ENCODE results near the gene AQP12A.

The AQP12A gene

DNA sequence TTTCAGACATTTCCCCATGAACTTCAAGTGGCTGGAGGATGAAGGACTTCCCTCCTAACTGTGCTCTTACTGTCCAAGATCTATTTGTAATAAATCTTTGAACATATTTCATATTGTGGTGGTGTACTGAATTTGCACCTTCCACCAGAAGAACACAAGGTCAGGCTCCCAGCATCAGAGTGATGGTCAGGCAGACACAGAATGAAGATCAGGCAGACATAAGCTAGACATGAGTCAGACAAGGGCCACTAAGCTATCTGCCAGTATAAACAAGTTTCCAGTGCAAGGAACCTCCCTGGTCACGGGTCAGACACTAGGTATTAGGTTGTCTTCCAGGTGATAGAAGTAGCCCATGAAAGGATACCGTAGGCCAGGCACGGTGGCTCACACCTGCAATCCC is 29.0 kb upstream of the AQP12A start:
- Histone ChIP-seq H3K4me2 (ENCODE audit: insufficient read depth, low read length, poor library complexity, severe bottlenecking) (no peak overlapping the region), H3K4me1 (ENCODE audit: control insufficient read depth in 2 of 2, insufficient read depth in 1 of 2, low read depth in 1 of 2, low read length in 2 of 2) (no peaks in the 10 kb centered on the region), H2BK5ac (ENCODE audit: low read length) (no peak overlapping the region), H2BK12ac (ENCODE audit: low read length) (no peak overlapping the region), H4K91ac (ENCODE audit: low read depth, low read length, poor library complexity) (no peak overlapping the region), H3K4ac (ENCODE audit: low read length) (no peak overlapping the region), H4K8ac (ENCODE audit: low read depth, low read length) (no peak overlapping the region), H3K9me3 (replicated peaks in 1 of 2; ENCODE audit: control insufficient read depth in 2 of 2, insufficient read depth in 1 of 2, low read depth in 1 of 2, low read length in 2 of 2) (peaks cover 2 to 3% of the 10 kb centered on the region in 2 donors), H2AFZ (ENCODE audit: low read length) (no peak overlapping the region), H3K23ac (ENCODE audit: low read depth, low read length, poor library complexity) (no peak overlapping the region), H3K4me3 (ENCODE audit: low read length in 2 of 2) (no peak overlapping the region), H3K27me3 (ENCODE audit: control insufficient read depth in 3 of 3, insufficient read depth in 3 of 3, low read depth in 1 of 3, low read length in 3 of 3) (peaks cover 0 to 4% (median 2%) of the 10 kb centered on the region in 3 experiments), H3K27ac (replicated peaks; ENCODE audit: low read length) (no peak overlapping the region), H3K79me1 (ENCODE audit: low read depth, low read length) (no peaks in the 10 kb centered on the region), H3K36me3 (replicated peaks in 1 of 2; ENCODE audit: control insufficient read depth in 2 of 2, insufficient read depth in 2 of 2, low read length in 2 of 2) (no peaks in the 10 kb centered on the region), H2AK5ac (ENCODE audit: low read depth, low read length) (no peak overlapping the region), H2BK15ac (ENCODE audit: low read length) (no peak overlapping the region), H3K9ac (ENCODE audit: low read depth, low read length, poor library complexity) (no peak overlapping the region), H3K14ac (ENCODE audit: low read length) (no peak overlapping the region), H2BK120ac (ENCODE audit: low read depth, low read length) (no peak overlapping the region), H3K18ac (ENCODE audit: low read length) (no peak overlapping the region)
- no peak for DNase-seq (ENCODE audit: low spot score)
- no CpG with 5 or more reads among the region's 3 CpGs for WGBS, 2 donors (ENCODE audit: extremely low coverage in 2 of 2, insufficient read length in 2 of 2, insufficient replicate concordance in 1 of 2)

DNA sequence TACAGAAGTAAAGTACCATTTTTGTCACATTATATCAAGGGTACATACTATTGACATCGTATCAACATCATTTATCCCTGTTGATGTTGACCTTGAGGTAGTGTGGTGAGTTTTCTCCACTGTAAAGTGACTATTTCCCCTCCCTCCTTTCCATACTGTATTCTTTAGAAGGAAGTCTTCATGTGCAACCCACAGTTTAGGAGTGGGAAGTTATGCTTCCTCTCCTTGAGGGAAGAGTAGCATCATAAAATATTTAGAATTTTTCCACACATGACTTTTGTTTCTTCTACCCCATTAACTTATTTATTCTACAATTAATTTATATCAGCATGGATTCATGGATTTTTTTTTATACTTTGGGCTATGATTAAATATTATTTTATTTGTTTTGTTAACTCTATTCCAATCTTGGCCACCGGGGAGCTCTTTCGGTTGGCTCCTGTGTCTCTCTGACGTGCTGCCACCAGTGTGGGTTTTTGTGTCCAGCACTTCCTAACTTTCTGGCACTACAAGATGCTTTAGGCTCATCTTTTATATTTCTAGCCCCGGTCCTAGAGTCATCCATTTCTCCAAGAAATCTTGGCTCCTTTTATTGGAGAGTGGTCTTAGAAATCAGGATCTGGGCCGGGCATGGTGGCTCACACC is 28.0 kb upstream of the AQP12A start:
- no CpG with 5 or more reads among the region's 6 CpGs for WGBS, 2 donors (ENCODE audit: extremely low coverage in 2 of 2, insufficient read length in 2 of 2, insufficient replicate concordance in 1 of 2)
- Histone ChIP-seq H2AK5ac (ENCODE audit: low read depth, low read length) (no peak overlapping the region), H2BK15ac (ENCODE audit: low read length) (no peak overlapping the region), H2BK120ac (ENCODE audit: low read depth, low read length) (no peak overlapping the region), H3K79me1 (ENCODE audit: low read depth, low read length) (no peaks in the 10 kb centered on the region), H3K4me2 (ENCODE audit: insufficient read depth, low read length, poor library complexity, severe bottlenecking) (no peak overlapping the region), H2BK12ac (ENCODE audit: low read length) (no peak overlapping the region), H3K9me3 (replicated peaks in 1 of 2; ENCODE audit: control insufficient read depth in 2 of 2, insufficient read depth in 1 of 2, low read depth in 1 of 2, low read length in 2 of 2) (peaks cover 2 to 3% of the 10 kb centered on the region in 2 donors), H3K4ac (ENCODE audit: low read length) (no peak overlapping the region), H4K8ac (ENCODE audit: low read depth, low read length) (no peak overlapping the region), H3K4me3 (ENCODE audit: low read length in 2 of 2) (no peak overlapping the region), H4K91ac (ENCODE audit: low read depth, low read length, poor library complexity) (no peak overlapping the region), H3K36me3 (replicated peaks in 1 of 2; ENCODE audit: control insufficient read depth in 2 of 2, insufficient read depth in 2 of 2, low read length in 2 of 2) (no peaks in the 10 kb centered on the region), H3K14ac (ENCODE audit: low read length) (no peak overlapping the region), H3K27ac (replicated peaks; ENCODE audit: low read length) (no peak overlapping the region), H3K18ac (ENCODE audit: low read length) (no peak overlapping the region), H2BK5ac (ENCODE audit: low read length) (no peak overlapping the region), H3K4me1 (ENCODE audit: control insufficient read depth in 2 of 2, insufficient read depth in 1 of 2, low read depth in 1 of 2, low read length in 2 of 2) (no peaks in the 10 kb centered on the region), H3K9ac (ENCODE audit: low read depth, low read length, poor library complexity) (no peak overlapping the region), H3K23ac (ENCODE audit: low read depth, low read length, poor library complexity) (no peak overlapping the region), H2AFZ (ENCODE audit: low read length) (no peak overlapping the region), H3K27me3 (ENCODE audit: control insufficient read depth in 3 of 3, insufficient read depth in 3 of 3, low read depth in 1 of 3, low read length in 3 of 3) (peaks cover 0 to 4% (median 2%) of the 10 kb centered on the region in 3 experiments)
- DNase-seq (ENCODE audit: low spot score): no peak

DNA sequence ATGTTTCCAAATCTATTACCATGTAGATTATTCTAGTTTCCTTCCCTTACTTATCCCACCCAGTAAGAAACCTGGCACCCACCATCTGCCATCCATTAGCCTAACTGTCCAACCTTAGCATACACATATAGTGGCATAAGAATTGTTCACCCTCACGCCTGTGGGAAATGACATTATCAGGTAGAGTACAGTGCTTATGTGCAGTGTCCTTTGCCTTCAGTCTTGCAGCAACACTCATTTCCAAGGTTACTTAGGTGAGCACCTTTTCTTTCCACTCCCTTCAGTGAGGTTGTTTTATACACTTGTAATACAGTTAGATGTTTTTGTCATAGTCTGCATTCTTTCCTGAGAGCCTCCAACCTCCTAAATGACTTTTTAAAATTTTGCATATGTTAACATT is 27.0 kb upstream of the AQP12A start:
- Histone ChIP-seq H3K23ac (ENCODE audit: low read depth, low read length, poor library complexity) (no peak overlapping the region), H3K9ac (ENCODE audit: low read depth, low read length, poor library complexity) (no peak overlapping the region), H4K91ac (ENCODE audit: low read depth, low read length, poor library complexity) (no peak overlapping the region), H2BK120ac (ENCODE audit: low read depth, low read length) (no peak overlapping the region), H3K79me1 (ENCODE audit: low read depth, low read length) (no peaks in the 10 kb centered on the region), H3K14ac (ENCODE audit: low read length) (no peak overlapping the region), H3K4me1 (ENCODE audit: control insufficient read depth in 2 of 2, insufficient read depth in 1 of 2, low read depth in 1 of 2, low read length in 2 of 2) (no peaks in the 10 kb centered on the region), H3K27ac (replicated peaks; ENCODE audit: low read length) (no peak overlapping the region), H3K4me2 (ENCODE audit: insufficient read depth, low read length, poor library complexity, severe bottlenecking) (no peak overlapping the region), H3K27me3 (ENCODE audit: control insufficient read depth in 3 of 3, insufficient read depth in 3 of 3, low read depth in 1 of 3, low read length in 3 of 3) (peaks cover 0 to 6% (median 0%) of the 10 kb centered on the region in 3 experiments), H3K4ac (ENCODE audit: low read length) (no peak overlapping the region), H3K18ac (ENCODE audit: low read length) (no peak overlapping the region), H3K36me3 (replicated peaks in 1 of 2; ENCODE audit: control insufficient read depth in 2 of 2, insufficient read depth in 2 of 2, low read length in 2 of 2) (no peaks in the 10 kb centered on the region), H2AK5ac (ENCODE audit: low read depth, low read length) (no peak overlapping the region), H2AFZ (ENCODE audit: low read length) (no peak overlapping the region), H3K4me3 (ENCODE audit: low read length in 2 of 2) (no peak overlapping the region), H2BK12ac (ENCODE audit: low read length) (no peak overlapping the region), H2BK5ac (ENCODE audit: low read length) (no peak overlapping the region), H2BK15ac (ENCODE audit: low read length) (no peak overlapping the region), H3K9me3 (replicated peaks in 1 of 2; ENCODE audit: control insufficient read depth in 2 of 2, insufficient read depth in 1 of 2, low read depth in 1 of 2, low read length in 2 of 2) (peaks cover 2 to 3% of the 10 kb centered on the region in 2 donors), H4K8ac (ENCODE audit: low read depth, low read length) (no peak overlapping the region)
- no CpG with 5 or more reads among the region's 1 CpG for WGBS, 2 donors (ENCODE audit: extremely low coverage in 2 of 2, insufficient read length in 2 of 2, insufficient replicate concordance in 1 of 2)
- no peak for DNase-seq (ENCODE audit: low spot score)

DNA sequence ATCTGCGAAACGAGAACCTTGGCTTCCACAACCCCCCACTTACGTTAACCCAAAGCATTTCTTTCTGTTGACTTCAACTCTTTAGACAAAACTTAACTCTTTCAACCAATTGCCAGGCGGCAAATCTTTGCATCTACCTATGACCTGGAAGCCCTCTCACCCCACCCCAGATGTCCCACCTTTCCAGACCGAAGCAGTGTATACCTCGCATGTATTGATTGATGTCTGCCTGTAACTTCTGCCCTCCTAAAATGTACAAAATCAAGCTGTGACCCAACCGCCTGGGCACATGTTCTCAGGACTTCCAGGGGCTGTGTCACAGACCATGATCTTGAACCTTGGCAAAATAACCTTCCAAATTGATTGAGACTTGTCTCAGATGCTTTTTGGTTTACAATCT is 21.3 kb upstream of the AQP12A start:
- no peaks in the 10 kb centered on the region for H3K36me3 ChIP-seq (replicated peaks in 1 of 2; ENCODE audit: control insufficient read depth in 2 of 2, insufficient read depth in 2 of 2, low read length in 2 of 2)
- no peaks in the 10 kb centered on the region for H3K4me1 ChIP-seq (ENCODE audit: control insufficient read depth in 2 of 2, insufficient read depth in 1 of 2, low read depth in 1 of 2, low read length in 2 of 2)
- no peak overlapping the region for H4K8ac ChIP-seq (ENCODE audit: low read depth, low read length)
- no peak overlapping the region for H2AK5ac ChIP-seq (ENCODE audit: low read depth, low read length)
- no peaks in the 10 kb centered on the region for H3K9me3 ChIP-seq (replicated peaks in 1 of 2; ENCODE audit: control insufficient read depth in 2 of 2, insufficient read depth in 1 of 2, low read depth in 1 of 2, low read length in 2 of 2)
- no peak overlapping the region for H3K4ac ChIP-seq (ENCODE audit: low read length)
- no peak overlapping the region for H2BK120ac ChIP-seq (ENCODE audit: low read depth, low read length)
- no peak overlapping the region for H3K27ac ChIP-seq (replicated peaks; ENCODE audit: low read length)
- no peak overlapping the region for H4K91ac ChIP-seq (ENCODE audit: low read depth, low read length, poor library complexity)
- no CpG with 5 or more reads among the region's 7 CpGs for WGBS, 2 donors (ENCODE audit: extremely low coverage in 2 of 2, insufficient read length in 2 of 2, insufficient replicate concordance in 1 of 2)
- no peak overlapping the region for H3K14ac ChIP-seq (ENCODE audit: low read length)
- no peak overlapping the region for H3K9ac ChIP-seq (ENCODE audit: low read depth, low read length, poor library complexity)
- H3K18ac ChIP-seq (ENCODE audit: low read length): no peak overlapping the region
- no peak overlapping the region for H2BK15ac ChIP-seq (ENCODE audit: low read length)
- no peak overlapping the region for H2BK12ac ChIP-seq (ENCODE audit: low read length)
- peaks cover 0 to 15% (median 0%) of the 10 kb centered on the region in 3 experiments for H3K27me3 ChIP-seq (ENCODE audit: control insufficient read depth in 3 of 3, insufficient read depth in 3 of 3, low read depth in 1 of 3, low read length in 3 of 3)
- H2BK5ac ChIP-seq (ENCODE audit: low read length): no peak overlapping the region
- DNase-seq (ENCODE audit: low spot score): no peak
- H2AFZ ChIP-seq (ENCODE audit: low read length): no peak overlapping the region
- no peak overlapping the region for H3K4me3 ChIP-seq (ENCODE audit: low read length in 2 of 2)
- no peak overlapping the region for H3K4me2 ChIP-seq (ENCODE audit: insufficient read depth, low read length, poor library complexity, severe bottlenecking)
- H3K79me1 ChIP-seq (ENCODE audit: low read depth, low read length): no peaks in the 10 kb centered on the region
- no peak overlapping the region for H3K23ac ChIP-seq (ENCODE audit: low read depth, low read length, poor library complexity)
